ENCODE measurements around the gene CD177. TPM values are rescaled to one million over a fixed set of nuclear protein-coding genes. Genes with fewer than 3 reads are reported as not detected.
"Not testable (repeated sequence)": the region's sequence is repeated elsewhere in the genome, so short reads cannot be mapped to it uniquely, and the experiment has no call there.

CD177 gene
- total RNA-seq, 1 experiment from 2014 or later, result not detected

- H3K4me3 ChIP-seq (ENCODE audit: low read length); H3K79me2 ChIP-seq (ENCODE audit: low read length): not testable (repeated sequence)
Measured at GRCh38 chr19:43329049-43329448, 24.4 kb upstream of the CD177 start.

DNA sequence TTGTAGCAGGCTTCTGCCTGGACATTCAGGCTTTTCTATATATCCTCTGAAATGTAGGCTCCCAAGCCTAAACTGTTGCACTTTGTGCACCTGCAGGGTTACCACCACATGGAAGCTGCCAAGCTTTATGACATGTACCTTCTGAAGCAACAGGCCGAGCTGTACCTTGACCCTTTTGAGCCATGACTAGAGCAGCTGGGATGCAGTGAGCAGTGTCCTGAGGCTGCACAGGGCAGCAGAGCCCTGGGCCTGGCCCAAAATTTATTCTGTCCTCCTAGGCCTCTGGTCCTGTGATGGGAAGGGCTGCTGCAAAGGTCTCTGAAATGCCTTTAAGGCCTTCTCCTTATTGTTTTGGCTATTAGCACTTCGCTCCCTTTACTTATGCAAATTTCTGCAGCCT is 23.5 kb upstream of the CD177 start:
- H3K27me3 ChIP-seq (ENCODE audit: low read length), result no peaks in the 10 kb centered on the region
- H4K20me1 ChIP-seq (ENCODE audit: insufficient read depth, low read depth, low read length), result no peaks in the 10 kb centered on the region
- H3K36me3 ChIP-seq (ENCODE audit: insufficient read depth, low read length), result no peaks in the 10 kb centered on the region
- no peaks in the 10 kb centered on the region for H3K9me2 ChIP-seq (replicated peaks; ENCODE audit: insufficient read depth, low read length)
- no peak overlapping the region for H3K9ac ChIP-seq (ENCODE audit: low read length)
- no peak for DNase-seq
- H3K27ac ChIP-seq (ENCODE audit: low read length), result no peak overlapping the region
- H2AFZ ChIP-seq (ENCODE audit: low read length), result no peak overlapping the region
- no peaks in the 10 kb centered on the region for H3K79me2 ChIP-seq (ENCODE audit: low read length)
- H3K4me2 ChIP-seq (ENCODE audit: low read depth, low read length, poor library complexity, severe bottlenecking), result no peak overlapping the region
- no peak overlapping the region for H3K4me3 ChIP-seq (ENCODE audit: low read length)
- no peaks in the 10 kb centered on the region for H3K9me3 ChIP-seq (ENCODE audit: low read length)
- H3K4me1 ChIP-seq (ENCODE audit: low read length), result no peaks in the 10 kb centered on the region

More at GRCh38 chr19:43329049-43329448, 24.4 kb upstream of the CD177 start:
- H3K27ac ChIP-seq (ENCODE audit: low read length); H3K4me2 ChIP-seq (ENCODE audit: low read depth, low read length, poor library complexity, severe bottlenecking); H3K9me3 ChIP-seq (ENCODE audit: low read length); H3K4me1 ChIP-seq (ENCODE audit: low read length); H3K9ac ChIP-seq (ENCODE audit: low read length); DNase-seq; H3K9me2 ChIP-seq (replicated peaks; ENCODE audit: insufficient read depth, low read length); H2AFZ ChIP-seq (ENCODE audit: low read length); H3K27me3 ChIP-seq (ENCODE audit: low read length); H3K36me3 ChIP-seq (ENCODE audit: insufficient read depth, low read length); H4K20me1 ChIP-seq (ENCODE audit: insufficient read depth, low read depth, low read length): not testable (repeated sequence)

- Histone ChIP-seq H3K4me2 (ENCODE audit: low read depth, low read length, poor library complexity, severe bottlenecking) (no peak overlapping the region), H4K20me1 (ENCODE audit: insufficient read depth, low read depth, low read length) (no peaks in the 10 kb centered on the region), H2AFZ (ENCODE audit: low read length) (no peak overlapping the region), H3K36me3 (ENCODE audit: insufficient read depth, low read length) (no peaks in the 10 kb centered on the region), H3K9me2 (replicated peaks; ENCODE audit: insufficient read depth, low read length) (no peaks in the 10 kb centered on the region), H3K27ac (ENCODE audit: low read length) (no peak overlapping the region), H3K9me3 (ENCODE audit: low read length) (no peaks in the 10 kb centered on the region), H3K9ac (ENCODE audit: low read length) (no peak overlapping the region), H3K27me3 (ENCODE audit: low read length) (no peaks in the 10 kb centered on the region), H3K79me2 (ENCODE audit: low read length) (no peaks in the 10 kb centered on the region), H3K4me3 (ENCODE audit: low read length) (no peak overlapping the region), H3K4me1 (ENCODE audit: low read length) (no peaks in the 10 kb centered on the region)
- DNase-seq, result no peak
Measured at GRCh38 chr19:43330726-43331434, 22.6 kb upstream of the CD177 start.

DNA sequence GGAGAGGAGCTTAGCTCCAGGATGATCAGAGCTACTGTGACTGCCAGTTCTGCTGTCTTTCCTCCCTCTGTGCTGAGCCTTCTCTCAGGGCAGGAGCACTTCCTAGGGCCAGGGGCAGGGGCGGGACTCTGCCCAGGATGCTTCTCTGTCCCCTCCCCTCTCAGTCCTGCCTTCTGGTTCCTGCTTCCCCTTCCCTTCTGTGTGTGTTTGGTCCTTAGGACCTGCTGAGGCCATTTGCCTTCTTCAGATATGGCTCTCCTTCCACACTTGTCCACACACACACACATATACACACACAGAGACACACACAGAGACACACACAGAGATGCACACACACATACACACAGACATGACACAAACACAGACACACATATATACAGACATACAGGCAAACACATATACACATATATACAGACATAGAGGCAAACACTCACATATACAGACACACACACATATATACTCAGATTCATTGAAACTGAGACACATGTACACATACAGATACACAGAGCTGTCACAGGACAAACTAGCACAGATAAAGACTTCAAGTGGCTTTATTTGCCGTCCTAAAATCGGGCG is 22.0 kb upstream of the CD177 start:
- no peaks in the 10 kb centered on the region for H3K9me3 ChIP-seq (ENCODE audit: low read length)
- H2AFZ ChIP-seq (ENCODE audit: low read length), result no peak overlapping the region
- H3K79me2 ChIP-seq (ENCODE audit: low read length), result no peaks in the 10 kb centered on the region
- H4K20me1 ChIP-seq (ENCODE audit: insufficient read depth, low read depth, low read length), result no peaks in the 10 kb centered on the region
- H3K4me1 ChIP-seq (ENCODE audit: low read length), result no peaks in the 10 kb centered on the region
- no peaks in the 10 kb centered on the region for H3K9me2 ChIP-seq (replicated peaks; ENCODE audit: insufficient read depth, low read length)
- no peak overlapping the region for H3K27ac ChIP-seq (ENCODE audit: low read length)
- H3K4me3 ChIP-seq (ENCODE audit: low read length), result no peak overlapping the region
- H3K4me2 ChIP-seq (ENCODE audit: low read depth, low read length, poor library complexity, severe bottlenecking), result no peak overlapping the region
- H3K27me3 ChIP-seq (ENCODE audit: low read length), result no peaks in the 10 kb centered on the region
- no peaks in the 10 kb centered on the region for H3K36me3 ChIP-seq (ENCODE audit: insufficient read depth, low read length)
- no peak for DNase-seq
- H3K9ac ChIP-seq (ENCODE audit: low read length), result no peak overlapping the region

DNA sequence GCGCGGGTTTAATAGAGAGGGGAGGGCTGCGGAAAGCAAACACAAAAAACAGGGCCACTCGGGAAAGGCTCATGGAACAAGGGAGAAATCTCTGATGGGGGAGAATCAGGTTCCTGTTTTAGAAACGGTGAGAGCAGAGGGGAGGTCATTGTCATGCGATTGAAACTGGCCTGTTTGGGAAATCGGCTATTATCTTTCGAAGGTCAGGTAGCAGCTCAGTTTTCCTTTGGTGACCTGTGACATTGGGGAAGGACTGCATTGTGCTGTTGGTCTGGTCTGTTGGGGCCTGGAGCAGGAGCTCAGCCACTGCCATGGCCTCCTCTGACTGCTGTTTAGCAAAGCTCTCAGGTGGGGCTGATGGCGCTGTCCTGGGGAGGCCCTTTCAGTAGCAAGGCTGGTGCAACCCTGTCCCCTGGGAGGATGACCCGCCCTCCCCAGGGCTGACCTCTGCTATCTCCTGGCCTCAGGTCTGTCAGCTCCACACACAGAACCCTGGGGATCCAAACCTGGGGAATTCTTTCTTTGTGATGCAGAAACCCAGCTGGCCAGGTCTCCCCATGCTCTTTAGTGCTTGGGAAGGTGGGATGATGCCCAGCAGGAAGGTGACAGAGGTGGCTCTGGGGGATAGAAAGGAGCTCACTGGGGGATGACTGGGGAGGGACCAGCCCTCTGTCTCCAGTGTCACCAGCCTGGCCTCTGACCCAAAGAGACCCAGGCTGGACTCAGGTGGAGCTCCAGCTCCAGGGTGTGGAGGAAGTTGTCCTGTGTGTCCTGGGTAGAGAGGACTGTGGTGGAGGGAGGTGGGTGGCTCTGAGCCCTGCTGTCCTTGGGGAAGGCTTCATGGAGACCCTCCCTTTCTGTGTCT is 21.2 kb upstream of the CD177 start:
- Histone ChIP-seq H4K20me1 (ENCODE audit: insufficient read depth, low read depth, low read length) (no peaks in the 10 kb centered on the region), H3K27me3 (ENCODE audit: low read length) (no peaks in the 10 kb centered on the region), H3K4me3 (ENCODE audit: low read length) (no peak overlapping the region), H3K4me2 (ENCODE audit: low read depth, low read length, poor library complexity, severe bottlenecking) (no peak overlapping the region), H3K9me3 (ENCODE audit: low read length) (no peaks in the 10 kb centered on the region), H3K27ac (ENCODE audit: low read length) (no peak overlapping the region), H3K9ac (ENCODE audit: low read length) (no peak overlapping the region), H3K4me1 (ENCODE audit: low read length) (no peaks in the 10 kb centered on the region), H3K36me3 (ENCODE audit: insufficient read depth, low read length) (no peaks in the 10 kb centered on the region), H3K79me2 (ENCODE audit: low read length) (no peaks in the 10 kb centered on the region), H2AFZ (ENCODE audit: low read length) (no peak overlapping the region), H3K9me2 (replicated peaks; ENCODE audit: insufficient read depth, low read length) (no peaks in the 10 kb centered on the region)
- DNase-seq, result no peak

GRCh38 chr19:43336508-43336907 is 17.0 kb upstream of the CD177 start:
- not testable (repeated sequence) for H3K79me2 ChIP-seq (ENCODE audit: low read length)

GRCh38 chr19:43337737-43338136 is 15.7 kb upstream of the CD177 start:
- no peaks in the 10 kb centered on the region for H3K4me1 ChIP-seq (ENCODE audit: low read length)
- no peaks in the 10 kb centered on the region for H3K9me3 ChIP-seq (ENCODE audit: low read length)
- H3K79me2 ChIP-seq (ENCODE audit: low read length), result no peaks in the 10 kb centered on the region
- H2AFZ ChIP-seq (ENCODE audit: low read length), result no peak overlapping the region
- no peak overlapping the region for H3K4me3 ChIP-seq (ENCODE audit: low read length)
- no peaks in the 10 kb centered on the region for H3K9me2 ChIP-seq (replicated peaks; ENCODE audit: insufficient read depth, low read length)
- H3K27me3 ChIP-seq (ENCODE audit: low read length), result no peaks in the 10 kb centered on the region
- H3K36me3 ChIP-seq (ENCODE audit: insufficient read depth, low read length), result no peaks in the 10 kb centered on the region
- H3K27ac ChIP-seq (ENCODE audit: low read length), result no peak overlapping the region
- no peak overlapping the region for H3K9ac ChIP-seq (ENCODE audit: low read length)
- no peaks in the 10 kb centered on the region for H4K20me1 ChIP-seq (ENCODE audit: insufficient read depth, low read depth, low read length)
- DNase-seq, result no peak
- no peak overlapping the region for H3K4me2 ChIP-seq (ENCODE audit: low read depth, low read length, poor library complexity, severe bottlenecking)

More at GRCh38 chr19:43336508-43336907, 17.0 kb upstream of the CD177 start:
- H3K4me1 ChIP-seq (ENCODE audit: low read length); H3K4me2 ChIP-seq (ENCODE audit: low read depth, low read length, poor library complexity, severe bottlenecking); H3K9me3 ChIP-seq (ENCODE audit: low read length); H3K4me3 ChIP-seq (ENCODE audit: low read length); H2AFZ ChIP-seq (ENCODE audit: low read length); H3K9ac ChIP-seq (ENCODE audit: low read length); H3K36me3 ChIP-seq (ENCODE audit: insufficient read depth, low read length); H3K9me2 ChIP-seq (replicated peaks; ENCODE audit: insufficient read depth, low read length); H3K27ac ChIP-seq (ENCODE audit: low read length); H3K27me3 ChIP-seq (ENCODE audit: low read length); DNase-seq; H4K20me1 ChIP-seq (ENCODE audit: insufficient read depth, low read depth, low read length): not testable (repeated sequence)

GRCh38 chr19:43338530-43338929 is 15.0 kb upstream of the CD177 start:
- no peaks in the 10 kb centered on the region for H3K4me1 ChIP-seq (ENCODE audit: low read length)
- no peak overlapping the region for H3K4me2 ChIP-seq (ENCODE audit: low read depth, low read length, poor library complexity, severe bottlenecking)
- DNase-seq, result no peak
- no peaks in the 10 kb centered on the region for H3K9me2 ChIP-seq (replicated peaks; ENCODE audit: insufficient read depth, low read length)
- no peak overlapping the region for H3K9ac ChIP-seq (ENCODE audit: low read length)
- H3K79me2 ChIP-seq (ENCODE audit: low read length), result no peaks in the 10 kb centered on the region
- no peak overlapping the region for H3K27ac ChIP-seq (ENCODE audit: low read length)
- H3K4me3 ChIP-seq (ENCODE audit: low read length), result no peak overlapping the region
- no peaks in the 10 kb centered on the region for H4K20me1 ChIP-seq (ENCODE audit: insufficient read depth, low read depth, low read length)
- no peak overlapping the region for H2AFZ ChIP-seq (ENCODE audit: low read length)
- no peaks in the 10 kb centered on the region for H3K9me3 ChIP-seq (ENCODE audit: low read length)
- H3K36me3 ChIP-seq (ENCODE audit: insufficient read depth, low read length), result no peaks in the 10 kb centered on the region
- H3K27me3 ChIP-seq (ENCODE audit: low read length), result no peaks in the 10 kb centered on the region

Data from Karpas-422 (cell line).